Vagina (tissue), 2 donors: Measurements from ENCODE around the gene HES1. TPM values are rescaled to one million over a fixed set of nuclear protein-coding genes. Genes with fewer than 3 reads are reported as not detected.
"Not testable (repeated sequence)": the region's sequence is repeated elsewhere in the genome, so short reads cannot be mapped to it uniquely, and the experiment has no call there.

Source experiments
- DNase-seq, 2 donors: peaks; one replicate each; pipeline ENCODE4 v3.0.0-alpha.2; 2017; ENCODE audit errors: extremely low spot score in 2 of 2
- H3K27ac ChIP-seq: fragments of 200-600 bp; sonication (generic); one replicate; pipeline ENCODE4 v1.5.1; 2019
- H3K27me3 ChIP-seq: fragments of 200-600 bp; sonication (generic); one replicate; pipeline ENCODE4 v1.5.1; 2019
- H3K36me3 ChIP-seq, 2 donors: fragments of 200-600 bp; sonication (generic); one replicate each; pipeline ENCODE4 v1.5.1; 2017 to 2019
- H3K4me1 ChIP-seq: fragments of 200-600 bp; sonication (generic); one replicate; pipeline ENCODE4 v1.5.1; 2019
- H3K4me3 ChIP-seq, 2 donors: fragments of 200-600 bp; sonication (generic); 1 replicate in 1 of 2; 2 replicates in 1 of 2; pipeline ENCODE4 v1.5.1; 2016 to 2019
- H3K9me3 ChIP-seq: fragments of 200-600 bp; sonication (generic); one replicate; pipeline ENCODE4 v1.5.1; 2019
- POLR2A ChIP-seq, 2 donors: fragments of 450-650 bp; IDR thresholded peaks; one replicate each; pipeline ENCODE4 v1.6.1; 2017; ENCODE audit warnings: antibody characterized with exemption in 2 of 2, mild to moderate bottlenecking in 2 of 2, moderate library complexity in 2 of 2
- POLR2AphosphoS5 ChIP-seq, 2 donors: sonication (generic); formaldehyde crosslinking; IDR thresholded peaks; one replicate each; pipeline ENCODE4 v1.9.0; 2017; ENCODE audit warnings: antibody characterized with exemption in 2 of 2, mild to moderate bottlenecking in 2 of 2, low read depth in 1 of 2; ENCODE audit not compliant: insufficient read depth in 1 of 2
- intact Hi-C: fragments of 100-400 bp; cut with DNase I; formaldehyde crosslinking; loops from one replicate; pipeline ENCODE4 v1.15.1; 2023
- total RNA-seq: library from RNA; depleted of rRNA; stranded (reverse); fragments of >200 nt; gene quantifications from one replicate; pipeline ENCODE4 v1.2.3, GENCODE V29; 2016
- TF ChIP-seq, protein P1 (sequence below), 3 experiments: fragments of 450-650 bp in 2 of 3; fragments of 200-600 bp in 1 of 3; sonication (generic) in 1 of 3; IDR thresholded peaks; one replicate each; pipeline ENCODE4 v1.5.1; 2017 to 2019; ENCODE audit warnings: antibody characterized with exemption in 3 of 3, mild to moderate bottlenecking in 2 of 3, moderate library complexity in 2 of 3

The HES1 gene
- total RNA-seq, 1 donor from 2014 or later: 191 TPM

DNA sequence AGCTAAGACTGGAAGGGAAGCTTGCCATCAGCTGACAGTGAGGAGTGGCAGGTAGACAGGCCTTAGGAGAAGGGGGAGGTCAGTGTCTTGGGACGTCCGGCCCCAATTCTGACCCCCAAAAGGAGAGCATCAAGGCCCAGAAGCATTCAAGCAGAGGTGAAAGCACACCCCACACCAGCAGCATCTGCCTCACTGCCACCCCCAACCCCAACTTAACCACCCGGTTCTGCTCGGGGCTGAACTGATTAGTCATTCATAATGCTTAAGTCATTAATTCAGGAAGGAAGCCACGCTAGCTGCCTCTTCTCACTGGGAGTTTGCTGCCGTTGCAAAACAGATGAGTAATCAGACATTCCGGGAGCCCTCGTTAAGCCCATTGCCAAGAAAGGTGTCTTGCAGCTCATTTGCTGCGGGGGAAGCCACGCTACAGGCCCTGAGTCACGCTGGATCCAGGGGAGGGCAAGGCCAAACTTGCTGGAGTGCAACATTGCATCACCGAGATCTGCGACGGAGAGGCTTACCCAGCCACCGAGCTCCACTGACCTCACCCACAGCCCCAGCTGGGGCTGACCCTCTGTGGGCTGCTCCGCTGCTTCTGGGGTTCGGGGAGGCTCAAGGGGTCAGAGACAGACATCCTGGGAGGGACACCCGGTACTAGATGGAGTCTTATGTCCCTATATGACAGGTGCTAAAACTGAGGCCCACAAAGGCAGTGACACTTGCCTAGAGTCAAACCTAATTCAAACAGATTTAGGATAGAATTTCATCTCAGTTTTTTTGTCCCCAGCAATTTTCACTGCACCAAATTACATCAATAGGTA, 46.4 kb upstream of the HES1 start:
- TF ChIP-seq POLR2AphosphoS5 (IDR thresholded peaks at IDR 0.05; ENCODE audit: insufficient read depth in 1 of 2, low read depth in 1 of 2): peak; percentile 74 to 84
- TF ChIP-seq, protein P1, sequence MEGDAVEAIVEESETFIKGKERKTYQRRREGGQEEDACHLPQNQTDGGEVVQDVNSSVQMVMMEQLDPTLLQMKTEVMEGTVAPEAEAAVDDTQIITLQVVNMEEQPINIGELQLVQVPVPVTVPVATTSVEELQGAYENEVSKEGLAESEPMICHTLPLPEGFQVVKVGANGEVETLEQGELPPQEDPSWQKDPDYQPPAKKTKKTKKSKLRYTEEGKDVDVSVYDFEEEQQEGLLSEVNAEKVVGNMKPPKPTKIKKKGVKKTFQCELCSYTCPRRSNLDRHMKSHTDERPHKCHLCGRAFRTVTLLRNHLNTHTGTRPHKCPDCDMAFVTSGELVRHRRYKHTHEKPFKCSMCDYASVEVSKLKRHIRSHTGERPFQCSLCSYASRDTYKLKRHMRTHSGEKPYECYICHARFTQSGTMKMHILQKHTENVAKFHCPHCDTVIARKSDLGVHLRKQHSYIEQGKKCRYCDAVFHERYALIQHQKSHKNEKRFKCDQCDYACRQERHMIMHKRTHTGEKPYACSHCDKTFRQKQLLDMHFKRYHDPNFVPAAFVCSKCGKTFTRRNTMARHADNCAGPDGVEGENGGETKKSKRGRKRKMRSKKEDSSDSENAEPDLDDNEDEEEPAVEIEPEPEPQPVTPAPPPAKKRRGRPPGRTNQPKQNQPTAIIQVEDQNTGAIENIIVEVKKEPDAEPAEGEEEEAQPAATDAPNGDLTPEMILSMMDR (IDR thresholded peaks at IDR 0.05): no peak
- intact Hi-C loops: no loop called here
- no peak overlapping the region for H3K4me3 ChIP-seq
- no peaks in the 10 kb centered on the region for H3K9me3 ChIP-seq
- peak overlapping the region; percentile 16 for H3K27ac ChIP-seq
- H3K4me1 ChIP-seq: peaks cover 14% of the 10 kb centered on the region
- no peaks in the 10 kb centered on the region for H3K27me3 ChIP-seq
- DNase-seq: peak in 1 of 2 donors; percentile 98
- H3K36me3 ChIP-seq: no peaks in the 10 kb centered on the region

DNA sequence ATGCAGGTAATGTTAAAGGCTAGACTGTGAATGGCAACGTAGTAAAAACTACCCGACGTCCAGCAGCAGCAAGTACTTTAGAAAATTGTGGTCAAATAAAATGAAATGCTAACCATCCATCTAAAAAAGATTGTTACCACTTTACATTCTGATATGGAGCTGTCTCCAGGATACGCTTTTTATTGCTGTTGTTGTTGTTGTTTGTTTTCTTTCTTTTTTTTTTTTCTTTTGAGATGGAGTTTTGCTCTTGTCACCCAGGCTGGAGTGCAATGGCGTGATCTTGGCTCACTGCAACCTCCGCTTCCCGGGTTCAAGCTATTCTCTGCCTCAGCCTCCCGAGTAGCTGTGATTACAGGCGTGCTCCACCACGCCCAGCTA, 45.8 kb upstream of the HES1 start:
- DNase-seq, H3K27ac ChIP-seq, H3K9me3 ChIP-seq, intact Hi-C loops, H3K4me3 ChIP-seq, H3K27me3 ChIP-seq, H3K36me3 ChIP-seq: not testable (repeated sequence)
- peaks cover 14% of the 10 kb centered on the region for H3K4me1 ChIP-seq

DNA sequence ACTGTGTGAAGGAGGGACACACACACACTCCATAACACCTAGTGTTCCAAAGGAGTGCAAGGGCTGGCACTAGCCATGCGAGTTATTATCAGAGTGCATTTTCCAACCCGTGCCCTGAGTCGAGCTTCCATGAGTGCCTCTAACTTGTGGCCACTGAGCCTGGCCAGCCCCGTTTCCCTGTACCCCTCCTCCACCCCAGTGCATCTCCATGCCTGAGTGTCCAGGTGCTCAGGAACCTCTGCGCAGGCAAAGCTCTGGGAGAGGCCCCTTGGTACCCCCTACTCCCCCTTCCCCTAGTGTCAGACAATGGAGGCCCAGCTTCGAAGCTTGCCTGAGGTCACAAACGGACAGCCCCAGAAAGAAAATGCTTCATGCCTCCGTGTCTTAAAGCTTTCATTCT, 45.2 kb upstream of the HES1 start:
- no peak for DNase-seq
- Histone ChIP-seq H3K27ac (no peak overlapping the region), H3K9me3 (no peaks in the 10 kb centered on the region)

DNA sequence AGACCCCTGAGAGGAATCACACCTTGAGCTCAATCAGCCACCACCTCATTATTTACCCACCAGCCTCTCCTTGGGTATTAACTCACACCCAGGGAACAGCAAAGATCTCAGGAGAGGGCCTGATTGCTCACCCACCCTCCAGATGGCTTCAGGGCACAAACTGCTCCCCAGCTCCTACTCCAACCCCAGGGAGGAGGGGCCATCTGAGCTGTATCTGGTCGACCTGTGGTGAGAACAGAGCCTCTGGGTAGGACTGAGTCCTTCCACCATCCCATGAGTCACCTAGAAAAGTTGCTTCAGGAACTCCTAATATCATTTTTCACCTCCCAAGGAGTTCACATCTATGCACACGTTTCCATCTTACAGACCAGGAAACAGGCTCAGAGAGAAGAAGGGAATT, 44.8 kb upstream of the HES1 start:
- TF ChIP-seq POLR2AphosphoS5 (IDR thresholded peaks at IDR 0.05; ENCODE audit: insufficient read depth in 1 of 2, low read depth in 1 of 2) (no peak), POLR2A (IDR thresholded peaks at IDR 0.05) (no peak)
- TF ChIP-seq, protein P1 (IDR thresholded peaks at IDR 0.05): no peak
- Histone ChIP-seq H3K9me3 (no peaks in the 10 kb centered on the region), H3K36me3 (no peaks in the 10 kb centered on the region), H3K27ac (no peak overlapping the region), H3K27me3 (no peaks in the 10 kb centered on the region), H3K4me3 (no peak overlapping the region), H3K4me1 (peaks cover 14% of the 10 kb centered on the region)
- intact Hi-C loops: no loop called here
- no peak for DNase-seq

More for the DNA sequence above, 45.2 kb upstream of the HES1 start:
- TF ChIP-seq, protein P1 (IDR thresholded peaks at IDR 0.05): no peak
- TF ChIP-seq POLR2AphosphoS5 (IDR thresholded peaks at IDR 0.05; ENCODE audit: insufficient read depth in 1 of 2, low read depth in 1 of 2): no peak
- TF ChIP-seq POLR2A (IDR thresholded peaks at IDR 0.05): no peak
- H3K27me3 ChIP-seq: no peaks in the 10 kb centered on the region
- H3K4me3 ChIP-seq: no peak overlapping the region
- intact Hi-C loops: no loop called here
- H3K36me3 ChIP-seq: no peaks in the 10 kb centered on the region
- H3K4me1 ChIP-seq: peaks cover 14% of the 10 kb centered on the region

DNA sequence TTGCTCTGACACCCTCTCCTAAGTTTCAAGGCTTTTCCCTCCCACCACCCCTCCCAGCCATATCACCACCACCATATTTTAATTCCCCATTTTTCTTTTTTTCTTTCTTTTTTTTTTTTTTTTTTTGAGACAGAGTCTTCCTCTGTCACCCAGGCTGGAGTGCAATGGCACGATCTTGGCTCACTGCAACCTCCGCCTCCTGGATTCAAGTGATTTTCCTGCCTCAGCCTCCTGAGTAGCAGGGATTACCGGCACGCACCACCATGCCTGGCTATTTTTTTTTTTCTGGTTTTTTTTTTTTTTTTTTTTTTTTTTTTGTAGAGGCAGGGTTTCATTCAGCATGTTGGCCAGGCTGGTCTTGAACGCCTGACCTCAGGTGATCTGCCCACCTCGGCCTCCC, 44.1 kb upstream of the HES1 start:
- H3K36me3 ChIP-seq, H3K9me3 ChIP-seq, DNase-seq, H3K27me3 ChIP-seq, intact Hi-C loops, H3K4me3 ChIP-seq, H3K27ac ChIP-seq: not testable (repeated sequence)
- peaks cover 14% of the 10 kb centered on the region for H3K4me1 ChIP-seq

DNA sequence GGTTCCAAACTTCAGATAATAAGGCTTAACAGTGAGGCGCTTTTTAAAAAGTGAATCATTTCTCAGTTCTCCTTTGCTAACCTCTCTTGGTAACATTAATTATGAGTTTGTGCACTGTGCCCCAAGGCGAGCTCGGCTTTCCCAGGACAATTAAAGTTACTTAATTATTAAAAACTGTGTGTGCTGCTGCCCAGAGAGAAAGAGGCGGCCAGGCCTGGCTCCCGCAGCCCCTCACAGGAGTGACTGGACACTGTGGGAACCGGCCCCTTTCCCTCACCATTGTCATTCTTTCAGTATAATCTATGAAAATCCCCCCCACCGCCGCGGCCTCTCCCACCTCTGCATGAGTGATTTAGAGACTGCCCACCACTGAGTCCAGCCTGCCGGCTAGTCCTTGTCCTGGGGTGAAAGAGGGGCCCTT, 43.1 kb upstream of the HES1 start:
- Histone ChIP-seq H3K27ac (no peak overlapping the region), H3K9me3 (no peaks in the 10 kb centered on the region), H3K4me1 (peaks cover 19% of the 10 kb centered on the region), H3K4me3 (no peak overlapping the region), H3K27me3 (no peaks in the 10 kb centered on the region), H3K36me3 (no peaks in the 10 kb centered on the region)
- DNase-seq: no peak
- TF ChIP-seq, protein P1 (IDR thresholded peaks at IDR 0.05): no peak
- TF ChIP-seq POLR2A (IDR thresholded peaks at IDR 0.05) (no peak), POLR2AphosphoS5 (IDR thresholded peaks at IDR 0.05; ENCODE audit: insufficient read depth in 1 of 2, low read depth in 1 of 2) (no peak)
- intact Hi-C loops: no loop called here
